Measurements from ENCODE around the gene PRKCB. TPM values are rescaled to one million over a fixed set of nuclear protein-coding genes. Genes with fewer than 3 reads are reported as not detected.

PRKCB gene
- total and polyA plus RNA-seq, 2 experiments from 2014 or later = 3.7 to 16.4 TPM

GRCh38 chr16:23908790-23909189, 73.0 kb downstream of the PRKCB start:
- TF ChIP-seq EZH2 (IDR thresholded peaks at IDR 0.05; ENCODE audit: low read depth, unreplicated experiment) (no peak), CREB1 (CRISPR knock-in tag; IDR thresholded peaks at IDR 0.05; ENCODE audit: low read depth) (no peak), REST (IDR thresholded peaks at IDR 0.05; ENCODE audit: unreplicated experiment) (no peak), POLR2AphosphoS5 (IDR thresholded peaks at IDR 0.05; ENCODE audit: low read depth) (no peak), ZNF114 (CRISPR knock-in tag; IDR thresholded peaks at IDR 0.05) (no peak), ETS1 (IDR thresholded peaks at IDR 0.05) (no peak), NANOG (IDR thresholded peaks at IDR 0.05; ENCODE audit: borderline replicate concordance) (no peak), CTCF (conservative IDR thresholded peaks at IDR 0.05; ENCODE audit: low read depth in 2 of 2) (no peak), STAT1 (IDR thresholded peaks at IDR 0.05; ENCODE audit: unreplicated experiment) (no peak), JUNB (IDR thresholded peaks at IDR 0.05; ENCODE audit: unreplicated experiment) (no peak), ZNF462 (CRISPR knock-in tag; IDR thresholded peaks at IDR 0.05) (no peak)
- ATAC-seq (no peak), DNase-seq (ENCODE audit: low spot score) (no peak)
- no peak overlapping the region for H3K4me3 Mint-ChIP-seq
- no peaks in the 10 kb centered on the region for H3K36me3 ChIP-seq (ENCODE audit: insufficient read depth)
- H3K27ac ChIP-seq (ENCODE audit: low read depth) = no peak overlapping the region
- H3K4me2 ChIP-seq = no peak overlapping the region
- no peaks in the 10 kb centered on the region for H3K79me2 ChIP-seq (replicated peaks; ENCODE audit: insufficient read depth)
- no peak overlapping the region for H3K27ac Mint-ChIP-seq
- H3K4me1 ChIP-seq (ENCODE audit: insufficient read depth) = peaks cover 13% of the 10 kb centered on the region
- H3K27me3 ChIP-seq (ENCODE audit: insufficient read depth) = no peaks in the 10 kb centered on the region
- H4K20me1 ChIP-seq (replicated peaks; ENCODE audit: insufficient read depth) = no peaks in the 10 kb centered on the region
- no peaks in the 10 kb centered on the region for H3K9me3 Mint-ChIP-seq
- H3K36me3 Mint-ChIP-seq (ENCODE audit: low read depth) = no peaks in the 10 kb centered on the region
- H3K9me2 ChIP-seq (ENCODE audit: insufficient read depth) = 0 out of 2 replicates have a peak, but pooled peaks cover 2% of the 10 kb centered on the region
- no peak overlapping the region for H3K4me3 ChIP-seq
- H3K4me1 Mint-ChIP-seq = peaks cover 22% of the 10 kb centered on the region
- H2AFZ ChIP-seq = no peak overlapping the region
- H3K27me3 Mint-ChIP-seq (ENCODE audit: insufficient read depth, low read depth, poor library complexity) = peaks cover 6% of the 10 kb centered on the region
- H3F3A ChIP-seq (replicated peaks; ENCODE audit: low read depth) = no peaks in the 10 kb centered on the region
